ENCODE measurements around the gene ESR1. TPM values are rescaled to one million over a fixed set of nuclear protein-coding genes. Genes with fewer than 3 reads are reported as not detected.
"Not testable (repeated sequence)": the region's sequence is repeated elsewhere in the genome, so short reads cannot be mapped to it uniquely, and the experiment has no call there.

ESR1 gene
- polyA plus RNA-seq, 3 donors, result 0.16 to 3.3 (median 1.9) TPM

GRCh38 chr6:152012227-152012626 is 204.7 kb downstream of the ESR1 start:
- 86 to 93% (median 89%) methylated on average over 2 of the region's 2 CpGs for WGBS, 3 donors
- no peak overlapping the region for H3K27ac ChIP-seq (ENCODE audit: low read depth, low read length)

GRCh38 chr6:152018876-152019275 is 211.4 kb downstream of the ESR1 start:
- H3K27ac ChIP-seq (ENCODE audit: low read depth, low read length), result no peak overlapping the region

GRCh38 chr6:152022303-152022702 is 214.8 kb downstream of the ESR1 start:
- 78 to 90% (median 87%) methylated on average over 4 of the region's 4 CpGs for WGBS, 3 donors

GRCh38 chr6:152023613-152024012 is 216.1 kb downstream of the ESR1 start:
- WGBS, 3 donors, result 73 to 94% (median 93%) methylated on average over 2 of the region's 2 CpGs

More at GRCh38 chr6:152022303-152022702, 214.8 kb downstream of the ESR1 start:
- no peak overlapping the region for H3K27ac ChIP-seq (ENCODE audit: low read depth, low read length)

GRCh38 chr6:152026291-152026690 is 218.8 kb downstream of the ESR1 start:
- H3K27ac ChIP-seq (ENCODE audit: low read depth, low read length), result no peak overlapping the region
- 11 to 56% (median 28%) methylated on average over 1 of the region's 1 CpG for WGBS, 3 donors

More at GRCh38 chr6:152023613-152024012, 216.1 kb downstream of the ESR1 start:
- H3K27ac ChIP-seq (ENCODE audit: low read depth, low read length), result no peak overlapping the region

GRCh38 chr6:152026744-152027143 is 219.3 kb downstream of the ESR1 start:
- 85 to 97% (median 96%) methylated on average over 6 of the region's 6 CpGs for WGBS, 3 donors
- not testable (repeated sequence) for H3K27ac ChIP-seq (ENCODE audit: low read depth, low read length)

GRCh38 chr6:152033765-152034164 is 226.3 kb downstream of the ESR1 start:
- 87 to 97% (median 92%) methylated on average over 4 of the region's 4 CpGs for WGBS, 3 donors
- H3K27ac ChIP-seq (ENCODE audit: low read depth, low read length), result not testable (repeated sequence)

- 79 to 84% (median 83%) methylated on average over 5 of the region's 5 CpGs for WGBS, 3 donors
Measured at GRCh38 chr6:152034631-152035030, 227.1 kb downstream of the ESR1 start.

GRCh38 chr6:152046118-152046517 is 238.6 kb downstream of the ESR1 start:
- H3K27ac ChIP-seq (ENCODE audit: low read depth, low read length), result no peak overlapping the region
- WGBS, 3 donors, result 43 to 84% (median 80%) methylated on average over 2 of the region's 2 CpGs

More at GRCh38 chr6:152034631-152035030, 227.1 kb downstream of the ESR1 start:
- H3K27ac ChIP-seq (ENCODE audit: low read depth, low read length), result no peak overlapping the region

- H3K27ac ChIP-seq (ENCODE audit: low read depth, low read length), result no peak overlapping the region
Measured at GRCh38 chr6:152048921-152049320, 241.4 kb downstream of the ESR1 start.

- WGBS, 3 donors, result 22 to 48% (median 45%) methylated on average over 3 of the region's 3 CpGs
- H3K27ac ChIP-seq (ENCODE audit: low read depth, low read length), result no peak overlapping the region
Measured at GRCh38 chr6:152049502-152049901, 242.0 kb downstream of the ESR1 start.

GRCh38 chr6:152050451-152051195 is 243.1 kb downstream of the ESR1 start:
- WGBS, 3 donors, result 75 to 91% (median 90%) methylated on average over 4 of the region's 4 CpGs
- H3K27ac ChIP-seq (ENCODE audit: low read depth, low read length), result no peak overlapping the region

GRCh38 chr6:152052061-152052460 is 244.6 kb downstream of the ESR1 start:
- no peak overlapping the region for H3K27ac ChIP-seq (ENCODE audit: low read depth, low read length)
- 51 to 75% (median 71%) methylated on average over 6 of the region's 6 CpGs for WGBS, 3 donors

GRCh38 chr6:152053332-152053731 is 245.8 kb downstream of the ESR1 start:
- no peak overlapping the region for H3K27ac ChIP-seq (ENCODE audit: low read depth, low read length)
- WGBS, 3 donors, result 88 to 91% (median 91%) methylated on average over 1 of the region's 1 CpG

- H3K27ac ChIP-seq (ENCODE audit: low read depth, low read length), result no peak overlapping the region
- 59 to 67% (median 59%) methylated on average over 7 of the region's 7 CpGs for WGBS, 3 donors
Measured at GRCh38 chr6:152054441-152054840, 247.0 kb downstream of the ESR1 start.

GRCh38 chr6:152055517-152055916 is 248.0 kb downstream of the ESR1 start:
- 90 to 99% (median 96%) methylated on average over 4 of the region's 4 CpGs for WGBS, 3 donors
- H3K27ac ChIP-seq (ENCODE audit: low read depth, low read length), result no peak overlapping the region

GRCh38 chr6:152057832-152058498 is 250.5 kb downstream of the ESR1 start:
- H3K27ac ChIP-seq (ENCODE audit: low read depth, low read length), result no peak overlapping the region
- 47 to 68% (median 68%) methylated on average over 6 of the region's 6 CpGs for WGBS, 3 donors

- 66 to 90% (median 88%) methylated on average over 2 of the region's 2 CpGs for WGBS, 3 donors
- no peak overlapping the region for H3K27ac ChIP-seq (ENCODE audit: low read depth, low read length)
Measured at GRCh38 chr6:152059909-152060308, 252.4 kb downstream of the ESR1 start.

- no peak overlapping the region for H3K27ac ChIP-seq (ENCODE audit: low read depth, low read length)
- 41 to 71% (median 66%) methylated on average over 5 of the region's 5 CpGs for WGBS, 3 donors
Measured at GRCh38 chr6:152062476-152062875, 255.0 kb downstream of the ESR1 start.
